NCI-H2196 (cell line): Measurements from ENCODE around the gene TMX4.
"Not testable (repeated sequence)": the region's sequence is repeated elsewhere in the genome, so short reads cannot be mapped to it uniquely, and the experiment has no call there.

Experiments used
- DNase-seq: peaks from one replicate; lab custom pipeline; 2025; ENCODE audit not compliant: unreplicated experiment; lab: John Stamatoyannopoulos, UW

The TMX4 gene

GRCh38 chr20:7974785-7975435 lies 44.7 kb downstream of the TMX4 start:
- no peak for DNase-seq

- no peak for DNase-seq
Measured at GRCh38 chr20:7971536-7972280, 47.9 kb downstream of the TMX4 start.

GRCh38 chr20:7967199-7967844 lies 52.2 kb downstream of the TMX4 start:
- no peak for DNase-seq

- no peak for DNase-seq
Measured at GRCh38 chr20:7966176-7966575, 53.4 kb downstream of the TMX4 start.

GRCh38 chr20:7959484-7959883 lies 60.1 kb downstream of the TMX4 start:
- peak; percentile 50 for DNase-seq

GRCh38 chr20:7956561-7956960 lies 63.0 kb downstream of the TMX4 start:
- DNase-seq: not testable (repeated sequence)

- DNase-seq: no peak
Measured at GRCh38 chr20:7950387-7950786, 69.2 kb downstream of the TMX4 start.

GRCh38 chr20:7943891-7944290 lies 75.7 kb downstream of the TMX4 start:
- no peak for DNase-seq

GRCh38 chr20:7940341-7940740 lies 79.2 kb downstream of the TMX4 start, which contains the start of gene HAO1:
TSS of gene HAO1 (minus strand) at chr20:7940458. CDS start at chr20:7940422, 36 bp downstream.
- no peak for DNase-seq

- DNase-seq: no peak
Measured at GRCh38 chr20:7939663-7940062, 79.9 kb downstream of the TMX4 start.

GRCh38 chr20:7938058-7938457 lies 81.5 kb downstream of the TMX4 start:
- no peak for DNase-seq

GRCh38 chr20:7937328-7937727 lies 82.2 kb downstream of the TMX4 start:
- no peak for DNase-seq

- no peak for DNase-seq
Measured at GRCh38 chr20:7935027-7935551, 84.5 kb downstream of the TMX4 start.

GRCh38 chr20:7933346-7933745 lies 86.2 kb downstream of the TMX4 start:
- DNase-seq: no peak

GRCh38 chr20:7930343-7930742 lies 89.2 kb downstream of the TMX4 start:
- DNase-seq: no peak
